Muscle of leg (tissue), 11 donors: ENCODE measurements around the gene TP53I3. TPM values are rescaled to one million over a fixed set of nuclear protein-coding genes. Genes with fewer than 3 reads are reported as not detected.
"Not testable (repeated sequence)": the region's sequence is repeated elsewhere in the genome, so short reads cannot be mapped to it uniquely, and the experiment has no call there.

Experiments
- DNase-seq: peaks from one replicate; pipeline ENCODE4 v3.0.0; 2013
- H3K27ac ChIP-seq: one replicate; pipeline ENCODE4 v1.5.1; 2013; ENCODE audit warnings: mild to moderate bottlenecking, low read length, control low read depth
- H3K27me3 ChIP-seq: one replicate; pipeline ENCODE4 v1.6.1; 2013; ENCODE audit warnings: low read length; ENCODE audit not compliant: control insufficient read depth, insufficient read depth
- H3K36me3 ChIP-seq: one replicate; pipeline ENCODE4 v1.6.1; 2013; ENCODE audit warnings: low read length; ENCODE audit not compliant: control insufficient read depth, insufficient read depth
- H3K4me1 ChIP-seq: one replicate; pipeline ENCODE4 v1.6.1; 2013; ENCODE audit warnings: low read length; ENCODE audit not compliant: control insufficient read depth, insufficient read depth
- H3K4me3 ChIP-seq: one replicate; pipeline ENCODE4 v1.5.1; 2013; ENCODE audit warnings: low read length, control low read depth
- H3K9me3 ChIP-seq: replicated peaks from 2 replicates; pipeline ENCODE4 v1.6.1; 2013; ENCODE audit warnings: low read depth, low read length; ENCODE audit not compliant: control insufficient read depth
- WGBS: methylation state at CpG from one replicate; pipeline ENCODE4 v1.1.5; 2013; ENCODE audit warnings: missing lambda C conversion rate; ENCODE audit not compliant: insufficient coverage; 5-methylcytosine and 5-hydroxymethylcytosine counted together
- polyA plus RNA-seq, 8 donors: library from polyadenylated mRNA; unstranded; fragments of 120-200 nt; gene quantifications; one replicate each; pipeline versions ENCODE4 v1.2.1 to v1.2.3, GENCODE V29; 2013; ENCODE audit warnings: inconsistent platforms in 1 of 8, low replicate concordance in 1 of 8; ENCODE audit not compliant: insufficient read length in 8 of 8, insufficient read depth in 1 of 8
- total RNA-seq: library from RNA; stranded (reverse); fragments of 120-200 nt; gene quantifications from one replicate; pipeline ENCODE4 v1.2.4, GENCODE V29; 2013

The TP53I3 gene
- total and polyA plus RNA-seq, 9 donors: 30.9 to 48.3 (median 34.9) TPM

GRCh38 chr2:24104110-24104650 is 19.5 kb upstream of the TP53I3 start:
- H3K27me3 ChIP-seq: no peaks in the 10 kb centered on the region
- no peak for DNase-seq
- H3K4me1 ChIP-seq: no peaks in the 10 kb centered on the region
- H3K9me3 ChIP-seq: no peaks in the 10 kb centered on the region
- no peak overlapping the region for H3K27ac ChIP-seq
- 86% methylated on average over 5 of the region's 8 CpGs for WGBS
- peaks cover 4% of the 10 kb centered on the region for H3K36me3 ChIP-seq
- H3K4me3 ChIP-seq: no peak overlapping the region

GRCh38 chr2:24102677-24103076 is 18.0 kb upstream of the TP53I3 start:
- H3K27ac ChIP-seq: no peak overlapping the region
- DNase-seq: peak; percentile 37
- no peaks in the 10 kb centered on the region for H3K9me3 ChIP-seq
- no peak overlapping the region for H3K4me3 ChIP-seq
- no peaks in the 10 kb centered on the region for H3K27me3 ChIP-seq
- WGBS: no CpG with 5 or more reads among the region's 1 CpG
- H3K36me3 ChIP-seq: peaks cover 4% of the 10 kb centered on the region
- no peaks in the 10 kb centered on the region for H3K4me1 ChIP-seq

GRCh38 chr2:24101992-24102391 is 17.4 kb upstream of the TP53I3 start:
- no peaks in the 10 kb centered on the region for H3K4me1 ChIP-seq
- no peaks in the 10 kb centered on the region for H3K9me3 ChIP-seq
- no CpG with 5 or more reads among the region's 2 CpGs for WGBS
- peaks cover 4% of the 10 kb centered on the region for H3K36me3 ChIP-seq
- no peaks in the 10 kb centered on the region for H3K27me3 ChIP-seq
- DNase-seq: no peak
- H3K27ac ChIP-seq: no peak overlapping the region
- no peak overlapping the region for H3K4me3 ChIP-seq

- not testable (repeated sequence) for H3K27ac ChIP-seq, H3K9me3 ChIP-seq, H3K27me3 ChIP-seq, H3K4me1 ChIP-seq, H3K36me3 ChIP-seq, H3K4me3 ChIP-seq, DNase-seq
- no CpG with 5 or more reads among the region's 2 CpGs for WGBS
Measured at GRCh38 chr2:24100732-24101131, 16.1 kb upstream of the TP53I3 start.

- 76% methylated on average over 17 of the region's 17 CpGs for WGBS
- not testable (repeated sequence) for H3K9me3 ChIP-seq, H3K4me3 ChIP-seq, H3K27ac ChIP-seq, DNase-seq, H3K27me3 ChIP-seq, H3K4me1 ChIP-seq
- H3K36me3 ChIP-seq: peaks cover 14% of the 10 kb centered on the region
Measured at GRCh38 chr2:24095171-24095677, 10.6 kb upstream of the TP53I3 start.

GRCh38 chr2:24093270-24093669 is 8.6 kb upstream of the TP53I3 start:
- H3K36me3 ChIP-seq: peaks cover 14% of the 10 kb centered on the region
- WGBS: no CpG with 5 or more reads among the region's 5 CpGs
- not testable (repeated sequence) for H3K4me3 ChIP-seq, H3K4me1 ChIP-seq, H3K27me3 ChIP-seq, DNase-seq, H3K27ac ChIP-seq, H3K9me3 ChIP-seq

- H3K4me1 ChIP-seq: peaks cover 8% of the 10 kb centered on the region
- DNase-seq: no peak
- H3K27ac ChIP-seq: no peak overlapping the region
- no peak overlapping the region for H3K4me3 ChIP-seq
- WGBS: 100% methylated on average over 1 of the region's 2 CpGs
- H3K9me3 ChIP-seq: no peaks in the 10 kb centered on the region
- no peaks in the 10 kb centered on the region for H3K27me3 ChIP-seq
- no peaks in the 10 kb centered on the region for H3K36me3 ChIP-seq
Measured at GRCh38 chr2:24088821-24089359, 4.3 kb upstream of the TP53I3 start.

- DNase-seq: no peak
- WGBS: no CpG with 5 or more reads among the region's 3 CpGs
- H3K4me3 ChIP-seq: no peak overlapping the region
- no peak overlapping the region for H3K27ac ChIP-seq
- H3K9me3 ChIP-seq: no peaks in the 10 kb centered on the region
- peaks cover 20% of the 10 kb centered on the region for H3K4me1 ChIP-seq
- peaks cover 11% of the 10 kb centered on the region for H3K36me3 ChIP-seq
- no peaks in the 10 kb centered on the region for H3K27me3 ChIP-seq
Measured at GRCh38 chr2:24087032-24087431, 2.4 kb upstream of the TP53I3 start.

GRCh38 chr2:24086241-24086640 is 1.6 kb upstream of the TP53I3 start:
- Histone ChIP-seq H3K27me3 (no peaks in the 10 kb centered on the region), H3K4me3 (no peak overlapping the region), H3K9me3 (no peaks in the 10 kb centered on the region), H3K27ac (no peak overlapping the region), H3K36me3 (peaks cover 14% of the 10 kb centered on the region), H3K4me1 (peaks cover 24% of the 10 kb centered on the region)
- no CpG with 5 or more reads among the region's 1 CpG for WGBS
- no peak for DNase-seq

GRCh38 chr2:24085200-24085489 is 511 bp upstream of the TP53I3 start:
- Histone ChIP-seq H3K9me3 (no peaks in the 10 kb centered on the region), H3K4me3 (peak overlapping the region; percentile 61), H3K4me1 (peaks cover 30% of the 10 kb centered on the region), H3K27me3 (no peaks in the 10 kb centered on the region), H3K27ac (peak overlapping the region; percentile 94), H3K36me3 (peaks cover 22% of the 10 kb centered on the region)
- no peak for DNase-seq
- 15% methylated on average over 10 of the region's 11 CpGs for WGBS
